Sigmoid colon (tissue), 7 donors: ENCODE results near the gene KDM1A. TPM values are rescaled to one million over a fixed set of nuclear protein-coding genes. Genes with fewer than 3 reads are reported as not detected.

Experiments
- DNase-seq: peaks from one replicate; pipeline ENCODE4 v3.0.0-alpha.2; 2019
- H3K27ac ChIP-seq, 4 donors: fragments of 200-600 bp; sonication (generic); one replicate each; pipeline ENCODE4 v1.5.1; 2016 to 2019; ENCODE audit warnings: mild to moderate bottlenecking in 1 of 4
- H3K27me3 ChIP-seq, 3 donors: fragments of 200-600 bp; sonication (generic); one replicate each; pipeline ENCODE4 v1.5.1; 2019; ENCODE audit warnings: mild to moderate bottlenecking in 1 of 3
- H3K36me3 ChIP-seq, 4 donors: fragments of 200-600 bp; sonication (generic); one replicate each; pipeline ENCODE4 v1.5.1; 2016 to 2019
- H3K4me1 ChIP-seq, 4 donors: fragments of 200-600 bp; sonication (generic); one replicate each; pipeline ENCODE4 v1.5.1; 2017 to 2019
- H3K4me3 ChIP-seq, 4 donors: fragments of 200-600 bp; sonication (generic); one replicate each; pipeline ENCODE4 v1.5.1; 2017 to 2019; ENCODE audit warnings: mild to moderate bottlenecking in 2 of 4, moderate library complexity in 1 of 4
- H3K9me3 ChIP-seq, 4 donors: fragments of 200-600 bp in 3 of 4; sonication (generic) in 3 of 4; one replicate each; pipeline versions ENCODE4 v1.5.1 to v1.6.1; 2013 to 2019
- EP300 ChIP-seq, 4 donors: sonication (generic); formaldehyde crosslinking; IDR thresholded peaks; one replicate each; pipeline ENCODE4 v1.6.1; 2017; ENCODE audit warnings: antibody characterized with exemption in 4 of 4
- POLR2A ChIP-seq, 2 donors: fragments of 450-650 bp; IDR thresholded peaks; one replicate each; pipeline ENCODE4 v1.6.1; 2016; ENCODE audit warnings: antibody characterized with exemption in 2 of 2, mild to moderate bottlenecking in 2 of 2, moderate library complexity in 2 of 2
- POLR2AphosphoS5 ChIP-seq, 4 donors: sonication (generic); formaldehyde crosslinking; IDR thresholded peaks; one replicate each; pipeline ENCODE4 v1.6.1; 2017; ENCODE audit warnings: antibody characterized with exemption in 4 of 4
- WGBS, 2 donors: extraction: QIAGEN DNeasy Blood & Tissue Kit; methylation state at CpG; one replicate each; pipeline ENCODE4 v1.1.7; 2013; 5-methylcytosine and 5-hydroxymethylcytosine counted together
- intact Hi-C: fragments of 100-400 bp; cut with DNase I; formaldehyde crosslinking; loops from one replicate; pipeline ENCODE4 v1.15.1; 2023
- polyA plus RNA-seq, 3 donors: library from polyadenylated mRNA; stranded (reverse); fragments of 200-250 nt; gene quantifications; one replicate each; pipeline ENCODE4 v1.2.3, GENCODE V29; 2013
- total RNA-seq, 4 donors: library from RNA; depleted of rRNA; stranded (reverse); fragments of >200 nt; gene quantifications; one replicate each; pipeline ENCODE4 v1.1.0, GENCODE V29; 2016
- TF ChIP-seq, protein P1 (sequence below), 4 experiments: fragments of 450-650 bp in 3 of 4; fragments of 200-600 bp in 1 of 4; IDR thresholded peaks; one replicate each; pipeline ENCODE4 v1.5.1; 2016 to 2019; ENCODE audit warnings: antibody characterized with exemption in 4 of 4, mild to moderate bottlenecking in 3 of 4, moderate library complexity in 2 of 4
- donor health status: healthy with polysubstance abuse.
- donor health status: Bipolar disorder and iron deficiency.
- donor health status: healthy.

Gene KDM1A
- total and polyA plus RNA-seq, 7 donors, result 24.0 to 58.6 (median 46.0) TPM

DNA sequence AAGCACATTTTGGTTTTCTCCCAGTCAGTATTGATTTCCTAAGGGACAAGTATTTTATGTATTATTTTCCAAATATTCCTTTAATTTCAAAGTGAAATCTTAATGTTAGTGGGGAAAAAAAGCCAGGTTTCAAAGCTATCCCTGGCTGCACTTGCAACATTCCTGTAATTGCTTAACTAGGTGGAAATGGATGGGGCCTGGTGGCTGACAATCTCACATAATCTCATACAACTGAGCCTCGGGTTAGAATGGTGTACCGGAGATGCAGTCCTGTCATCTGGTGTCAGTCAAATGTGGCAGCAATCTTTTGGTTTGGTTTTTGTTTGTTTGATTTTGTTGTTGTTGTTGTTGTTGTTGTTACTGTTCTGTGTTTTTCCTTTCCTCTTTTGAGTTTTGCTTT is 46.1 kb downstream of the KDM1A start:
- 92 to 93% methylated on average over 2 of the region's 2 CpGs for WGBS, 2 donors
- Histone ChIP-seq H3K27ac (no peak overlapping the region), H3K4me3 (no peak overlapping the region), H3K36me3 (peaks cover 16 to 95% (median 17%) of the 10 kb centered on the region in 4 donors), H3K9me3 (no peaks in the 10 kb centered on the region), H3K27me3 (no peaks in the 10 kb centered on the region), H3K4me1 (no peaks in the 10 kb centered on the region)
- DNase-seq, result no peak
- intact Hi-C loops, result no loop called here
- TF ChIP-seq POLR2A (IDR thresholded peaks at IDR 0.05), result no peak
- TF ChIP-seq POLR2AphosphoS5 (IDR thresholded peaks at IDR 0.05), result no peak
- TF ChIP-seq, protein P1, sequence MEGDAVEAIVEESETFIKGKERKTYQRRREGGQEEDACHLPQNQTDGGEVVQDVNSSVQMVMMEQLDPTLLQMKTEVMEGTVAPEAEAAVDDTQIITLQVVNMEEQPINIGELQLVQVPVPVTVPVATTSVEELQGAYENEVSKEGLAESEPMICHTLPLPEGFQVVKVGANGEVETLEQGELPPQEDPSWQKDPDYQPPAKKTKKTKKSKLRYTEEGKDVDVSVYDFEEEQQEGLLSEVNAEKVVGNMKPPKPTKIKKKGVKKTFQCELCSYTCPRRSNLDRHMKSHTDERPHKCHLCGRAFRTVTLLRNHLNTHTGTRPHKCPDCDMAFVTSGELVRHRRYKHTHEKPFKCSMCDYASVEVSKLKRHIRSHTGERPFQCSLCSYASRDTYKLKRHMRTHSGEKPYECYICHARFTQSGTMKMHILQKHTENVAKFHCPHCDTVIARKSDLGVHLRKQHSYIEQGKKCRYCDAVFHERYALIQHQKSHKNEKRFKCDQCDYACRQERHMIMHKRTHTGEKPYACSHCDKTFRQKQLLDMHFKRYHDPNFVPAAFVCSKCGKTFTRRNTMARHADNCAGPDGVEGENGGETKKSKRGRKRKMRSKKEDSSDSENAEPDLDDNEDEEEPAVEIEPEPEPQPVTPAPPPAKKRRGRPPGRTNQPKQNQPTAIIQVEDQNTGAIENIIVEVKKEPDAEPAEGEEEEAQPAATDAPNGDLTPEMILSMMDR (IDR thresholded peaks at IDR 0.05), result no peak
- no peak for TF ChIP-seq EP300 (IDR thresholded peaks at IDR 0.05)

- no peak for DNase-seq
Measured at GRCh38 chr1:23066075-23066474, 46.8 kb downstream of the KDM1A start.

DNA sequence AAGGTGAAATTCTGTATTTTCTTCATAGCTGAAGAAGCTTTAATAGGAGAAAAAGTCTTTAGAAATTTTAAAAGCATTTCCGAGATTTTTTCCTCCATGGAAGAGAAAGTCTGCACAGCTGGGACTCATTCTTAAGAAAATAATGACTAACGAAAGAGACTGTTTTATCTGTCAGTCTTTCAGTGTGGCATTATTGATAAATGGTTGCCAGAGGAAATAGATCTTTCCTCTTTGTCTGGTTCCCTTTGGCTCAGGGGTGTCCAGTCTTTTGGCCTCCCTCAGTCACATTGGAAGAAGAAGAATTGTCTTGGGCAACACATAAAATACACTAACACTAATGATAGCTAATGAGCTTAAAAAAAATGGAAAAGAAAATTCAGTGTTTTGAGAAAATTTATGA is 49.9 kb downstream of the KDM1A start:
- TF ChIP-seq EP300 (IDR thresholded peaks at IDR 0.05) (no peak), POLR2A (IDR thresholded peaks at IDR 0.05) (no peak), POLR2AphosphoS5 (IDR thresholded peaks at IDR 0.05) (no peak)
- TF ChIP-seq, protein P1 (IDR thresholded peaks at IDR 0.05), result no peak
- 92 to 97% methylated on average over 2 of the region's 2 CpGs for WGBS, 2 donors
- no peak overlapping the region for H3K4me3 ChIP-seq
- no peaks in the 10 kb centered on the region for H3K27me3 ChIP-seq
- H3K36me3 ChIP-seq, result peaks cover 20 to 97% (median 35%) of the 10 kb centered on the region in 4 donors
- no peak overlapping the region for H3K27ac ChIP-seq
- H3K9me3 ChIP-seq, result no peaks in the 10 kb centered on the region
- no peak for DNase-seq
- no peaks in the 10 kb centered on the region for H3K4me1 ChIP-seq
- intact Hi-C loops, result no loop called here

More at GRCh38 chr1:23066075-23066474, 46.8 kb downstream of the KDM1A start:
- H3K4me3 ChIP-seq, result no peak overlapping the region
- WGBS, 2 donors, result 86 to 92% methylated on average over 2 of the region's 2 CpGs
- H3K36me3 ChIP-seq, result peaks cover 17 to 95% (median 19%) of the 10 kb centered on the region in 4 donors
- intact Hi-C loops, result no loop called here
- no peaks in the 10 kb centered on the region for H3K4me1 ChIP-seq
- TF ChIP-seq POLR2AphosphoS5 (IDR thresholded peaks at IDR 0.05) (no peak), EP300 (IDR thresholded peaks at IDR 0.05) (no peak)
- no peak overlapping the region for H3K27ac ChIP-seq
- no peaks in the 10 kb centered on the region for H3K27me3 ChIP-seq
- no peaks in the 10 kb centered on the region for H3K9me3 ChIP-seq

DNA sequence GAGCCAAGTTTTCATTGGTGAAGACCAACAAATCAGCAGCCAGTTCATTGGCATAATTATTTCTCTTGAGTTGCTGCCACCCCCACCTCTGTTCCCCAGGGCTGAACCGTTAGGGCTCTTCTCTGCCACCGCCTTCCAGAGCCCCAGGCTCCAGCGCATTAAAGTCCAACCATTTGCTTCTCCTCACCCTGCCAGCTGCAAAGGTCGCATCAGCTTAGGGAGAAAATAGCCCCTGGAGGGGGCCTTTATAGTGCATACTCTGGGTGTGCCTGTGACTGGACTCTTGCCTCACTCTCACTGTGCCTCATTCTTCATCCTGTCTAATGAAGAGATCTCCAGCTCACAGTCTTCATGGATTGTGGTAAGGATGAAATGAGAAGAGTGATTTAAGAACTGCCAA is 50.4 kb downstream of the KDM1A start:
- Histone ChIP-seq H3K9me3 (no peaks in the 10 kb centered on the region), H3K4me1 (no peaks in the 10 kb centered on the region), H3K36me3 (peaks cover 20 to 97% (median 35%) of the 10 kb centered on the region in 4 donors), H3K4me3 (no peak overlapping the region), H3K27ac (no peak overlapping the region), H3K27me3 (no peaks in the 10 kb centered on the region)
- DNase-seq, result no peak
- intact Hi-C loops, result no loop called here
- 93 to 94% methylated on average over 4 of the region's 4 CpGs for whole genome bisulfite sequencing, 2 donors
- TF ChIP-seq POLR2AphosphoS5 (IDR thresholded peaks at IDR 0.05) (no peak), EP300 (IDR thresholded peaks at IDR 0.05) (no peak), POLR2A (IDR thresholded peaks at IDR 0.05) (no peak)
- TF ChIP-seq, protein P1 (IDR thresholded peaks at IDR 0.05), result no peak

DNA sequence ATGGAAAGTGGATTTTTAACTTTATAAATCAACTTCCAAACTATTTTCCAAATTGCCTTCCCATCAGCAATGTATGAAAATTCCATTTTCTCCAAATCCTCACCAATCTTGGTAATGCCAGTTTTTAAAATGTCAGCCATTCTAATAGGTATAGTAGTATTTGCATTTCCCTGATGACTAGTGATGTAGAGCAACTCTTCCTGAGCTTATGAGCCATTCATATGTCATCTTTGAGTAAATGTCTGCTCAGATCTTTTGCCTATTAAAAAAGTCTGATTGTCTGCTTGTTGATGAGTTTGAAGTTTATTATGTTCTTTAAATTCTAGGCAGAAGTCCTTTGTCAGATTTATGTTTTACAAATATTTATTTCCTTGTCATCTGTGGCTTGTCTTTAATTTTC is 54.7 kb downstream of the KDM1A start:
- no peaks in the 10 kb centered on the region for H3K27me3 ChIP-seq
- H3K9me3 ChIP-seq, result no peaks in the 10 kb centered on the region
- H3K36me3 ChIP-seq, result peaks cover 13 to 87% (median 36%) of the 10 kb centered on the region in 4 donors
- TF ChIP-seq, protein P1 (IDR thresholded peaks at IDR 0.05), result no peak
- no peak for TF ChIP-seq POLR2A (IDR thresholded peaks at IDR 0.05)
- no peak for TF ChIP-seq EP300 (IDR thresholded peaks at IDR 0.05)
- no peak for TF ChIP-seq POLR2AphosphoS5 (IDR thresholded peaks at IDR 0.05)
- H3K4me3 ChIP-seq, result no peak overlapping the region
- no peaks in the 10 kb centered on the region for H3K4me1 ChIP-seq
- no peak overlapping the region for H3K27ac ChIP-seq
- intact Hi-C loops, result no loop called here
- DNase-seq, result no peak
